Measurements from ENCODE around the gene TJP2.

The TJP2 gene

DNA sequence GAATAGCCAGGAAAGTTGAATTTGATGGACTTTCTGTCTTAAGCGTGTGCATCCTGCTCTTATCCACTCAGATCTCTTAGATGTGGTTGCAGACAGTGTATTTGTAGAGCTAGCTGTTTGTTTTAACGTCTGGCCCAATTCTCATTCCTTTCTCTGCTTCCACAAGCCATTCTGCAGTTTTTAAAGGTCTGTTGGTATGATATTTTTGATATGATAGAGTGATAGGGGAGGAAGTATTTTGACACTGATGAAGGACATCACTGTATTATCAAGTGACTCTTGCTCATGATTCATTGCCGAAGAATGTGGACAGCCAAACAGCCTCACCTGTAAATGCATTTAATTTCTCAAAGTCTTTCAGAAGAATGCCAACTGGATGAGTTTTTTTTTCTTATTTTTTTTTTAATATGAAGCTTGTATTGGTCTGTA is 4.5 kb downstream of the TJP2 start:
- Histone ChIP-seq H3K14ac (ENCODE audit: low read length in 2 of 2) (no peak overlapping the region), H2AK5ac (ENCODE audit: low read length, severe bottlenecking) (no peak overlapping the region), H3K9ac (ENCODE audit: low read length) (no peak overlapping the region), H4K91ac (ENCODE audit: low read length) (no peak overlapping the region), H3K36me3 (ENCODE audit: control insufficient read depth in 1 of 2, insufficient read depth in 2 of 2, low read depth in 1 of 2, low read length in 2 of 2) (no peaks in the 10 kb centered on the region), H2BK5ac (ENCODE audit: low read depth, low read length, poor library complexity, severe bottlenecking) (no peak overlapping the region), H3K27me3 (ENCODE audit: control insufficient read depth in 1 of 2, insufficient read depth in 1 of 2, low read length in 2 of 2) (no peaks in the 10 kb centered on the region), H4K8ac (ENCODE audit: low read length) (no peak overlapping the region), H2BK120ac (ENCODE audit: low read depth, low read length) (no peak overlapping the region), H3K4me2 (ENCODE audit: low read length, poor library complexity, severe bottlenecking) (no peak overlapping the region), H3K4me1 (ENCODE audit: control insufficient read depth, insufficient read depth, low read depth, low read length) (peaks cover 13% of the 10 kb centered on the region), H2BK15ac (ENCODE audit: low read depth, poor library complexity, severe bottlenecking) (no peak overlapping the region), H3K4me3 (ENCODE audit: insufficient read depth in 1 of 2, low read depth in 1 of 2, low read length in 2 of 2) (no peak overlapping the region), H3K79me1 (replicated peaks; ENCODE audit: low read length, poor library complexity, severe bottlenecking) (peaks cover 14% of the 10 kb centered on the region), H3K23ac (ENCODE audit: low read length in 2 of 2) (no peak overlapping the region), H3K9me3 (ENCODE audit: control insufficient read depth, low read length) (no peaks in the 10 kb centered on the region), H2BK12ac (ENCODE audit: low read length in 2 of 2) (no peak overlapping the region), H3K4ac (ENCODE audit: low read depth in 1 of 2, low read length in 2 of 2) (no peak overlapping the region), H2AFZ (ENCODE audit: low read depth, low read length) (no peak overlapping the region), H3K27ac (ENCODE audit: low read length, poor library complexity, severe bottlenecking) (peak overlapping the region; percentile 62), H3K18ac (ENCODE audit: low read depth in 1 of 2, low read length in 2 of 2) (peak overlapping the region in 1 of 2 experiments; percentile 8)
- DNase-seq, result peak; percentile 55
- 8% methylated on average over 1 of the region's 3 CpGs for WGBS

DNA sequence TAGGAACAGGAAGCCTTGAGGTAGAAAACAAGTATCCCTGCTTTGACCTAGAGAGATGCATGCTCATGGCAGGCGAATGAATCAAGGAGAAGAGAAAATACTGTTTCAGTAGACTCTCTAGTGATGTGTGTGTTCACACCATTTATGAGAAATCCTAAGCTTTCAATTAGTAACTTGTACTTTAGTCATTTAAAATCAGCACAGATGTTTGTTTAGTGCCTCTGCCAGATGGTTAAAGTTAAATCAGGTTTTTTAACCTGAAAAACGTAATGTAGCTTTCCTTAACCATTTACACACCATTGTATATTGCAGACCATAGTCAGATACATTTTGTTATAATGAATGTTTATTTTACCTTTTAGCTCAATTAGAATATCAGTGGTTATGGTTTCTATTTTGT is 5.0 kb downstream of the TJP2 start:
- Histone ChIP-seq H3K27ac (ENCODE audit: low read length, poor library complexity, severe bottlenecking) (peak overlapping the region; percentile 62), H3K27me3 (ENCODE audit: control insufficient read depth in 1 of 2, insufficient read depth in 1 of 2, low read length in 2 of 2) (no peaks in the 10 kb centered on the region), H2BK120ac (ENCODE audit: low read depth, low read length) (no peak overlapping the region), H2AK5ac (ENCODE audit: low read length, severe bottlenecking) (no peak overlapping the region), H3K9ac (ENCODE audit: low read length) (no peak overlapping the region), H2AFZ (ENCODE audit: low read depth, low read length) (no peak overlapping the region), H3K4me1 (ENCODE audit: control insufficient read depth, insufficient read depth, low read depth, low read length) (peaks cover 12% of the 10 kb centered on the region), H3K79me1 (replicated peaks; ENCODE audit: low read length, poor library complexity, severe bottlenecking) (peaks cover 18% of the 10 kb centered on the region), H2BK5ac (ENCODE audit: low read depth, low read length, poor library complexity, severe bottlenecking) (no peak overlapping the region), H3K14ac (ENCODE audit: low read length in 2 of 2) (no peak overlapping the region), H3K9me3 (ENCODE audit: control insufficient read depth, low read length) (no peaks in the 10 kb centered on the region), H3K18ac (ENCODE audit: low read depth in 1 of 2, low read length in 2 of 2) (no peak overlapping the region), H2BK12ac (ENCODE audit: low read length in 2 of 2) (no peak overlapping the region), H3K4me2 (ENCODE audit: low read length, poor library complexity, severe bottlenecking) (no peak overlapping the region), H3K4me3 (ENCODE audit: insufficient read depth in 1 of 2, low read depth in 1 of 2, low read length in 2 of 2) (no peak overlapping the region), H4K91ac (ENCODE audit: low read length) (no peak overlapping the region), H3K4ac (ENCODE audit: low read depth in 1 of 2, low read length in 2 of 2) (no peak overlapping the region), H3K36me3 (ENCODE audit: control insufficient read depth in 1 of 2, insufficient read depth in 2 of 2, low read depth in 1 of 2, low read length in 2 of 2) (no peaks in the 10 kb centered on the region), H2BK15ac (ENCODE audit: low read depth, poor library complexity, severe bottlenecking) (no peak overlapping the region), H3K23ac (ENCODE audit: low read length in 2 of 2) (no peak overlapping the region), H4K8ac (ENCODE audit: low read length) (no peak overlapping the region)
- no peak for DNase-seq
- no CpG with 5 or more reads among the region's 2 CpGs for WGBS

DNA sequence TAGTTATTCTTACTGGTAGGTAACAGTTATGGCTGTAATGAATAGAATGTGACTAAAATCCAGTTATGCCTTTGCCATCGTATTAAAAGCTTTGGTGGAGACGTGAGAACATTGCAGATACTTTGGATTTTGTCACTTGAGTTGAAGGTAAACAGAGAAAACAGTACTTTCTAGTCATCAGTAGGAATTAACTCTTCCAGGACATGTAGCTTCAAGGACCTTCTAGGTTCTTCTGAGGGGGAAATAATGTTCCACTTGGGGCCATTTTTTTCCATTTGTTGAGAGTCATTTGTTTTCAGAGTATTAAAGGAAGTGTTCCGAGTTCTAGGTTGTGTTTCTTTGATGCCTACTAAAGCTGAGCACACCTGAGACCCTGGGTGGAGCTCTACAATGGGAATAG is 6.1 kb downstream of the TJP2 start:
- Histone ChIP-seq H3K14ac (ENCODE audit: low read length in 2 of 2) (no peak overlapping the region), H4K91ac (ENCODE audit: low read length) (no peak overlapping the region), H2BK12ac (ENCODE audit: low read length in 2 of 2) (no peak overlapping the region), H2AK5ac (ENCODE audit: low read length, severe bottlenecking) (no peak overlapping the region), H3K27me3 (ENCODE audit: control insufficient read depth in 1 of 2, insufficient read depth in 1 of 2, low read length in 2 of 2) (no peaks in the 10 kb centered on the region), H3K4me2 (ENCODE audit: low read length, poor library complexity, severe bottlenecking) (no peak overlapping the region), H3K4me3 (ENCODE audit: insufficient read depth in 1 of 2, low read depth in 1 of 2, low read length in 2 of 2) (no peak overlapping the region), H3K27ac (ENCODE audit: low read length, poor library complexity, severe bottlenecking) (peak overlapping the region; percentile 78), H3K23ac (ENCODE audit: low read length in 2 of 2) (no peak overlapping the region), H3K9me3 (ENCODE audit: control insufficient read depth, low read length) (no peaks in the 10 kb centered on the region), H3K9ac (ENCODE audit: low read length) (peak overlapping the region; percentile 59), H2BK5ac (ENCODE audit: low read depth, low read length, poor library complexity, severe bottlenecking) (peak overlapping the region; percentile 35), H2AFZ (ENCODE audit: low read depth, low read length) (no peak overlapping the region), H4K8ac (ENCODE audit: low read length) (no peak overlapping the region), H3K4ac (ENCODE audit: low read depth in 1 of 2, low read length in 2 of 2) (peak overlapping the region in 1 of 2 experiments; percentile 41), H3K79me1 (replicated peaks; ENCODE audit: low read length, poor library complexity, severe bottlenecking) (peaks cover 21% of the 10 kb centered on the region), H3K36me3 (ENCODE audit: control insufficient read depth in 1 of 2, insufficient read depth in 2 of 2, low read depth in 1 of 2, low read length in 2 of 2) (no peaks in the 10 kb centered on the region), H3K4me1 (ENCODE audit: control insufficient read depth, insufficient read depth, low read depth, low read length) (peaks cover 8% of the 10 kb centered on the region), H3K18ac (ENCODE audit: low read depth in 1 of 2, low read length in 2 of 2) (no peak overlapping the region), H2BK120ac (ENCODE audit: low read depth, low read length) (no peak overlapping the region), H2BK15ac (ENCODE audit: low read depth, poor library complexity, severe bottlenecking) (no peak overlapping the region)
- no peak for DNase-seq
- WGBS, result 51% methylated on average over 3 of the region's 3 CpGs

DNA sequence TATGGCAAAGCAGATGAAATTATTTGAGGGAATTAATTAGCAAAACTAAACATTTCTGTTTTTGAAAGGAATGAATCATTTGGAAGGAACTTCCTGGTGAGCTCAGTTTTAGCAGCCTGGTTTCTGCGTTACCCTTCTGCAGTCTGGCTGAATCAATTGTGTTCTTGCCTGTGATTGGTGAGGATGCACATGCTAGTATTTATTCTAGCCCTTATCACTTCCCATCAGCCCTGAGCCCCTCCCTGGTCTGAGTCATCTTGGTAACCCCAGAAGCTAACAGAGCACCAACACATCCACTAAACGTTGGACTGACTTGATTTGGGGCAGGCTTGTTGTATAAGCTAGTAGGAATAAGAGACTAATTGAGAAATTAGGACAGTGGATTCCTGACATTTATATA is 6.6 kb downstream of the TJP2 start:
- no peak overlapping the region for H3K18ac ChIP-seq (ENCODE audit: low read depth in 1 of 2, low read length in 2 of 2)
- H3K27me3 ChIP-seq (ENCODE audit: control insufficient read depth in 1 of 2, insufficient read depth in 1 of 2, low read length in 2 of 2), result no peaks in the 10 kb centered on the region
- H2BK15ac ChIP-seq (ENCODE audit: low read depth, poor library complexity, severe bottlenecking), result no peak overlapping the region
- H4K91ac ChIP-seq (ENCODE audit: low read length), result no peak overlapping the region
- H3K4me1 ChIP-seq (ENCODE audit: control insufficient read depth, insufficient read depth, low read depth, low read length), result peaks cover 7% of the 10 kb centered on the region
- peak overlapping the region; percentile 59 for H3K9ac ChIP-seq (ENCODE audit: low read length)
- H2BK120ac ChIP-seq (ENCODE audit: low read depth, low read length), result no peak overlapping the region
- H4K8ac ChIP-seq (ENCODE audit: low read length), result no peak overlapping the region
- DNase-seq, result peak; percentile 96
- WGBS, result 0% methylated on average over 2 of the region's 2 CpGs
- no peak overlapping the region for H3K14ac ChIP-seq (ENCODE audit: low read length in 2 of 2)
- H3K4me3 ChIP-seq (ENCODE audit: insufficient read depth in 1 of 2, low read depth in 1 of 2, low read length in 2 of 2), result no peak overlapping the region
- peaks cover 22% of the 10 kb centered on the region for H3K79me1 ChIP-seq (replicated peaks; ENCODE audit: low read length, poor library complexity, severe bottlenecking)
- H2AK5ac ChIP-seq (ENCODE audit: low read length, severe bottlenecking), result no peak overlapping the region
- H3K36me3 ChIP-seq (ENCODE audit: control insufficient read depth in 1 of 2, insufficient read depth in 2 of 2, low read depth in 1 of 2, low read length in 2 of 2), result no peaks in the 10 kb centered on the region
- no peak overlapping the region for H2AFZ ChIP-seq (ENCODE audit: low read depth, low read length)
- peak overlapping the region; percentile 78 for H3K27ac ChIP-seq (ENCODE audit: low read length, poor library complexity, severe bottlenecking)
- H3K23ac ChIP-seq (ENCODE audit: low read length in 2 of 2), result no peak overlapping the region
- H2BK12ac ChIP-seq (ENCODE audit: low read length in 2 of 2), result no peak overlapping the region
- H2BK5ac ChIP-seq (ENCODE audit: low read depth, low read length, poor library complexity, severe bottlenecking), result no peak overlapping the region
- no peaks in the 10 kb centered on the region for H3K9me3 ChIP-seq (ENCODE audit: control insufficient read depth, low read length)
- no peak overlapping the region for H3K4ac ChIP-seq (ENCODE audit: low read depth in 1 of 2, low read length in 2 of 2)
- H3K4me2 ChIP-seq (ENCODE audit: low read length, poor library complexity, severe bottlenecking), result no peak overlapping the region
